Measurements from ENCODE around the gene PPIL4.

PPIL4 gene

GRCh38 chr6:149545754-149546471 lies at the start of gene PPIL4:
Gene PPIL4 (minus strand): TSS chr6:149546043. CDS start chr6:149546005, 38 bp downstream.
- peak; percentile 80 for DNase-seq

- no peak for DNase-seq
These were observed 47.6 kb upstream of the PPIL4 start for GRCh38 chr6:149593408-149593807.

- DNase-seq = no peak
These were observed 47.1 kb upstream of the PPIL4 start for GRCh38 chr6:149592983-149593382.

- no peak for DNase-seq
These were observed 40.3 kb upstream of the PPIL4 start for GRCh38 chr6:149586149-149586548.

GRCh38 chr6:149581349-149581748 lies 35.5 kb upstream of the PPIL4 start:
- no peak for DNase-seq

- DNase-seq = no peak
These were observed 35.0 kb upstream of the PPIL4 start for GRCh38 chr6:149580880-149581279.

GRCh38 chr6:149567945-149568585 lies 22.2 kb upstream of the PPIL4 start:
- DNase-seq = no peak

- no peak for DNase-seq
These were observed 21.3 kb upstream of the PPIL4 start for GRCh38 chr6:149567194-149567586.

GRCh38 chr6:149566410-149567193 lies 20.8 kb upstream of the PPIL4 start:
- DNase-seq = peak; percentile 41

- DNase-seq = peak; percentile 87
These were observed 19.9 kb upstream of the PPIL4 start, which contains the start of gene GINM1 for GRCh38 chr6:149565527-149566409. Gene GINM1 (plus strand): TSS chr6:149566375. CDS start chr6:149566415, 40 bp downstream.

GRCh38 chr6:149563928-149564325 lies 18.1 kb upstream of the PPIL4 start:
- DNase-seq = no peak

GRCh38 chr6:149563203-149563927 lies 17.5 kb upstream of the PPIL4 start:
- DNase-seq = no peak

GRCh38 chr6:149560736-149561135 lies 14.9 kb upstream of the PPIL4 start:
- DNase-seq = no peak

GRCh38 chr6:149559389-149559788 lies 13.5 kb upstream of the PPIL4 start:
- DNase-seq = no peak

GRCh38 chr6:149558029-149558428 lies 12.2 kb upstream of the PPIL4 start:
- no peak for DNase-seq

- no peak for DNase-seq
These were observed 6.1 kb upstream of the PPIL4 start for GRCh38 chr6:149551920-149552319.

- DNase-seq = peak; percentile 10
These were observed 537 bp downstream of the PPIL4 start for GRCh38 chr6:149545258-149545753.

GRCh38 chr6:149544646-149545257 lies 1.1 kb downstream of the PPIL4 start:
- DNase-seq = no peak

GRCh38 chr6:149541139-149541538 lies 4.7 kb downstream of the PPIL4 start:
- no peak for DNase-seq

GRCh38 chr6:149534742-149535141 lies 11.1 kb downstream of the PPIL4 start:
- no peak for DNase-seq

GRCh38 chr6:149529650-149530049 lies 16.2 kb downstream of the PPIL4 start:
- no peak for DNase-seq

Data from GOT3 (cell line).